HG02943 (cell line): ENCODE data around the gene CATSPER4.
"Not testable (repeated sequence)": the region's sequence is repeated elsewhere in the genome, so short reads cannot be mapped to it uniquely, and the experiment has no call there.

Source experiments
- ATAC-seq: cut with Tn5 transposase; IDR thresholded peaks from one replicate; pipeline ENCODE4 v1.9.1; 2021; ENCODE audit warnings: mild to moderate bottlenecking, low read depth, moderate library complexity; ENCODE audit not compliant: unreplicated experiment

The CATSPER4 gene

GRCh38 chr1:26189331-26189730, 1.1 kb upstream of the CATSPER4 start:
- no peak for ATAC-seq

DNA sequence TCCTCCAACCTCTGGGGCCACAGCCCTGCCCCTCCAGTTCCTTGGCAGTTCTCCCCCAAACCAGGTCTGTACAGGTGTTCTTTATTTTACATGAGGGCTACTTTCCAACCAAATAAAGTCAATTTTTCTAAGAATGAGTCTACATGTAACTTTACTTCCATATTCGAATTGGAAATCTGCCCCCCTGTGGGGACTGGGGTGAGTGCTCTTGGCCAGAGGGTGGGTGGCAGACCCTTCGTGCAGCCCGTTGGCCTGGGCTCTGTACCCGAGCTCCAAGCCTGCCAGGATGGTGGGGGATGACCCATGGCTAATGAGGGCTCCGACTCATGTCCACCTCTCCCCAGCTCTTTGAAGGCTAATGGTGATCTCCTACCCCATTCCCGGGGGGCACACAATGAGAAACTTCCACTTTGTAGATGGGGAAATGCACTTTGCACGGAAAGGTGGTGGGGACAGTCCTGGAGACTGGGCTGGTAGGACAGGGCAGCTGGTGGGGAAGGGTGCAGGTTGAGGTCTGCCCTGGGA, 589 bp upstream of the CATSPER4 start:
- no peak for ATAC-seq

DNA sequence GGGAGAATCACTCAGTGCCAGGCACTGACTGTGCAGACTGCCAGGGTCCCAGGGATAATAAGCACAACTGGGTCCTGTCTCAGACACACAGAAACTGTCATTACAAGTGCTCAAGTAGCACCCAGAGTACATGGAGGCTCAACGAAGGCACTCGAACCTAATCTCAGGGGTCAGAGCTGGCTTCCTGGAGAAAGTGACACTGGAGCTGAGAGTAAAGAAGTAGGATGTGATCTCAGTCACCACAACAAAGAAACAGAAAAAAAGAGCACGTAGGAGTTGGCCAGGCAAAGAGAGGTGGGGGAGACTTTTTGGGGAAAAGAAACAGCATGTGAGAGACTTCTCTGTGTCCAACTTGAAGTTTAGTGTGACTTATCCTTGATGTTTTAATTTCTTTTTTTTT, 1.3 kb downstream of the CATSPER4 start:
- no peak for ATAC-seq

DNA sequence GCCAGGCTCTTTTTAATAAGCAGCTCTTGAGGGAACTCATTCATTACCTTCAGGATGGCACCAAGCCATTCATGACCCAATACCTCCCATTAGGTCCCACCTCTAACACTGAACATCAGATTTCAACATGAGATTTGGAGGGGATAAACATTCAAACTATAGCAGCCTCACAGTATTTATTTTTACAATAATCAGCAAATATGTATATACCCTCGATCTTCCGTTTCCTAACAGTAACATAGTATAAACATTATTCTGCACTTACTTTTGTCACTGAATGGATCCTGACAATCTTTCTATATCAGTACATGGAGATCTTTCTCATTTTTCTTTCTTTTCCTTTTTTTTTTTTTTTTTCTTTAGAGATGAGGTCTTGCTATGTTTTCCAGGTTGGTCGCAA, 5.4 kb downstream of the CATSPER4 start:
- no peak for ATAC-seq

DNA sequence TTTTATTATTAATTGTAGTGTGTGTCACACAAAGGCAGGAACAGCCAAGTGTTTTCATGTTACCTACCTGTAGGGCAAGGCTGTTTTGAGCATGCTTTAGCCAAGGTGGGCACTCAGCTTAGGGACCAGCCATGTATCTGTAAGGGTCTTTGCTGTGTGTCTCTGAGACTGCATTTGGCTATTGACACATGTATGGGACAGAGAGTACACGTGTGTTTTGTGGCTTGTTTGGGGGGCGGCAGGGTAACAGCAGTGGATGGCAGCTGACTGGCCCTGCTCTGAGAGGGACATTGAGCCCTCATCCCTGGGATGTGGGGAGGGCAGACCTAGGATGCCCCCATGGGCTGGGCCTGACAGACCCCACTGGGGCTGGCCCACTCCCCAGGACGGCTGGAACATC, 6.9 kb downstream of the CATSPER4 start:
- ATAC-seq = no peak

GRCh38 chr1:26197813-26198212, 7.4 kb downstream of the CATSPER4 start:
- no peak for ATAC-seq

GRCh38 chr1:26200413-26200812, 10.0 kb downstream of the CATSPER4 start:
- no peak for ATAC-seq

DNA sequence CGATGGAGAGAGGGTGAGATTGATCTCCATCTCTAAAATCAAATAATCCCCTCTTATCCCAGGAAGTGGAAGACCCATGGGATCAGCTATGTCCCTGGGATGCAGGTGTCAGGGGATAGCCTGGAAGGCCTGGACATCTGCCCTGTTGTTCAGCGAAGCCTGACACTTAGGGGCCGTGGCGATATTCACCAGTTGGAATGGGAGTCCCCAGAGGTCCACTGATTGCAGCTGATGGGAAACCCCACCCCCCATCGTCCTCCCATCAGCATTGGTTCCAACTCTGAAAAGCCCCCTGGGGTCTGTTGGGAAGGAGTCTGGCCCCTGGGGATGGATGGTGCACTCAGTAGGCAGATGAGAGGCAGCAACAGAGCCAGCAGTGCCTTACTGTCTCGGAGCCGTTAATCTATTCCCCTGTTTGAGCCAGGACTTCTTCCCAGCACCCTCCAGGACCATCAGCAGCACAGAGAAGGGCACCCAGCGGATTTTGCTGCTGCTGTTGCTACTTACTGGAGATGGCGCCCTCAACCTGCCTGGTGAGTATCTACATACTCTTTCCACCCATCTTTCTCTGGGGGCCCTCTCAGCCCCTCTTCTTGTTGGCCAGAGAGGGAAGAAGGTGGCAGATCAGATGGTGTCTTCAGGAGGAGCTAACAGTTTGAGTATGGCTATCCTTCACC, 13.4 kb downstream of the CATSPER4 start:
- no peak for ATAC-seq

DNA sequence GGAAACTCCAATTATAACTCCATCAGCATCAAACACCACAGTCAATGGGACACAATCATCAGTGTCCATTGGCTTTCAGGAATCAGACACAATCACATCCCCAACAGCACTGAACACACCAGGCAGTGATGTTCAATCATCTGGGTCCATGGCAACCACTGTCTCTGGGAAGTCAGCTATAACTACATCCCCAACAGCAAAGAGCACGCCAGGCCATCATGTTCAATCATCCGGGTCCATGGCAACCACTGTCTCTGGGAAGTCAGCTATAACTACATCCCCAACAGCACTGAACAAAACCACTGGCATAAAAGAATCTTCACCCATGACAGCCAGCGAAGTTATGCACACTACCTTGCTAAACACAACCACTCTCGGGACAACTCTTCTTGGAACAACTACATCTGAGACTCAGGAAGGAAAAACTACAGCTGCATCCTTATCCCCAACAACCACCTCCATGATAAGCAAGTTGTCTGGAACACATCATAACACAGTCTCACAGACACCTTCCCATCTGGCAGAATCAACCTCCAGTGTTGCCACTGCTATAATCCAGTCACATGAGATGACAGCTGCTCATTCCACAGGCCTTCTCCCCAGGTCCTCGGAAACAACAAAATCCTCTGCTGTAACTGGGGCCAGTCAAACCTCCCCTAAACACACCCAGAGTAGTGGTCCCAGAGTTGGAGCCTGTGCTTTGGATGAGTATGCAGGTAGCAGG, 19.9 kb downstream of the CATSPER4 start:
- no peak for ATAC-seq

- no peak for ATAC-seq
Observed at GRCh38 chr1:26212726-26213125, 22.3 kb downstream of the CATSPER4 start.

- no peak for ATAC-seq
Observed at GRCh38 chr1:26213335-26213905, 23.0 kb downstream of the CATSPER4 start.

DNA sequence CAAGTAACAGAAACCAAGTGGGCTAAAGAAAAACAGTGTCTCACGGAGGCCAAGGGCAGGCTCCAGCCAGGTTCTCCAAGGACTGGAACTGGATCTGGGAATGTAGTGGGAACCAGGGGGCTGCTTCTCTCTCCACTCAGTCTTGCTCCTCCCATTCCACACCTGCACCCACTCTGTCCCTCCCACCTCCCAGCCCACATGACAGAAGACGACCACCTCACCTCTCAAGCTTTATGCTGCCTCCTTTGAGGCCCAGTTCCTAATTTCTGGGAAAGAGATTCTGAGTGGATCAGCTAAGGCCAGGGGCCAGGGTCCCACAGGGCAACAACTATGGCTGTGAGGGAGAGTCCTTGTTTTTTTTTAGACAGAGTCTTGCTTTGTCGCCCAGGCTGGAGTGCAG, 24.8 kb downstream of the CATSPER4 start:
- ATAC-seq = no peak

DNA sequence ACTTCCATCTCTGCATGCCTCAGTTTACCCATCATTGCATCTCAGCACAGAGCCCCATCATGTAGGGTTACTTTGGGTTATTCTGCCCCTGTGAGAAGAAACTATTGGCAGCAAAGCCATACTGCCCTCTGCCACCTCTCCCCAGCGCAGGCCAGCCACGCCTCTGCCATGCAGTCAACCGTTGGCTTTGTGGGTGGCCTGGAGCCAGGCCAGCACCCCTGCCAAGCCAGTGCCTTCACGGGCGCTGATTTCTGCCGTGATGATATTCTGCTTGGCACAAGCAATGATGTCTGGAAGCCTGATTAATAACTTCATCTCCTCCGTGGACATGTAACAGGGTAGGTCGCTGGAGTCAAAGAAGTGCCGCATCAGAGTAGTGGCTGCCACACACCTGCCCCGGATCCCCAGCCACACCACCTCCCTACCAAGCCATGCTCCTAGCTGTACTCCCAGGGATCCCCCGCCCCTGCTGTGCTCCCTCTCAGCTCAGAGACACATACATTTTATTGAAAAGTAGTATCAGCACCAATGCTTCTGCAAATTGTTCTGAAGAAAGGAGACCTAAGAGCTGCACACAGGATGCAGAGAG, 28.6 kb downstream of the CATSPER4 start:
- no peak for ATAC-seq

DNA sequence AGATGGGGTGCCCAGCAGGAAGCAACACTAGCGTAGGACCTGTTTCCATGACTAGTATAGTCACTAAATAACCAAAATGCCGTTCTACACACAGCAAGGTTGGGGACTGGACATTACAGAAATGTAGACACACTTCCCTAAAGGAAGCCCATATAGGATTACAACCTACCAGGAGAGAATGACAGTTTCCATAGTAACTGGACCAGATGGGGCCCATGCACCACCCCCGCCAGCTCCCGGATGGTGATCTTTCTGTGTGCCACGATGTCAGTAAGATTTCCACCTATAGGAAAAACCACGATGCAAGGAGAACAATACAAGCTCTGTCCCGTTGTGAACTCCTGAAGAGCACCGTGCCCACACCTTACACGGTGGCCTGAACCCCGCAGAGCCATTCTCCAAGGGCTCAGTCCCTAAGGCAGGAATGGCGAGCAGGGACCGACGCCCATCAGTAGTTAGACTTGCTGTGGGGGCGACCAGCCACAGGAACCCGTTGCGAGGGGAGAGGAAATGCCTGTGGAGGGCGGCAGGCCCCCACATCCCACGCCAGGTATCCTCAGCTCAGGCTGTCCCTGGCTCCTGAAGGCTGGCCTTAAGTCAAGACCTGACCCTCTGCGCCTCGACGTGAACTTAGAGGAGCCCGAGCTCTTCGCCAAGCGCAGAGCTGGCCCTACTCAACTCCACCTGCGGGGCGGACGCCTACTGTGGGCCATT, 30.0 kb downstream of the CATSPER4 start:
- ATAC-seq = no peak

GRCh38 chr1:26221094-26221493, 30.7 kb downstream of the CATSPER4 start:
- no peak for ATAC-seq

DNA sequence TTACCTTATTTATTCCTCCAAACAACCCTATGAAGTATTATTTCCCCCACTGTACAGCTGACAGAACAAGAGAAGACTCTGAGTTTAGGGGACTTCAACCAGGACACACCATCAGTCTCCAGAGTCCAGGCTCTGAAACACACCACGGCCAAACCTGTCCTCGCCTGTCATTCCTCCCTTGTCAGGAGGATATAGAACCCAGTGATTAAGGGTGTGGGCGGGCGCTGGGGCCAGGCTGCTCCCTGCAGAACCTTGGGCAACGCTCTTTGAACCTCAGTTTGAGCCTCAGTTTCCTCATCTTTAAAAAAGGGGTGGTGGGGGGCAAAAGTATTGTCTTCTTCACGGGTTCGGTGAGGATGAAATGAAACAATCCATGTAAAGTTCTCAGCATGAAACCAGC, 34.2 kb downstream of the CATSPER4 start:
- no peak for ATAC-seq

- ATAC-seq = no peak
Observed at GRCh38 chr1:26225033-26225831, 34.8 kb downstream of the CATSPER4 start.

- not testable (repeated sequence) for ATAC-seq
Observed at GRCh38 chr1:26230682-26231081, 40.3 kb downstream of the CATSPER4 start.

GRCh38 chr1:26233903-26234643, 43.7 kb downstream of the CATSPER4 start, which contains the start of gene CEP85:
TSS of gene CEP85 (plus strand) at chr1:26234200. CDS start at chr1:26239784, 5,584 bp downstream.
- ATAC-seq = peak; percentile 87
